Neural progenitor cell (in vitro differentiated cells): Measurements from ENCODE around the gene XPR1.

ENCODE experiments used
- CTCF ChIP-seq: fragments of 200-600 bp; sonication (generic); IDR thresholded peaks from 2 replicates; pipeline ENCODE4 v1.5.1; 2017; ENCODE audit warnings: antibody characterized with exemption, mild to moderate bottlenecking
- EZH2 ChIP-seq: fragments of 200-600 bp; sonication (generic); IDR thresholded peaks from 2 replicates; pipeline ENCODE4 v1.6.1; 2017; ENCODE audit warnings: antibody characterized with exemption, mild to moderate bottlenecking, moderate library complexity

GRCh38 chr1:180907313-180908055 is 275.7 kb downstream of the XPR1 start:
- TF ChIP-seq EZH2 (no peak), CTCF (no peak)
